ENCODE results near the gene LLPH.

- TF ChIP-seq CTCF (IDR thresholded peaks at IDR 0.05) (no peak), EZH2 (IDR thresholded peaks at IDR 0.05) (no peak)
These were observed 10.7 kb downstream of the LLPH start for GRCh38 chr12:66119870-66120241.

All from neural progenitor cell (in vitro differentiated cells).